Neuronal stem cell (in vitro differentiated cells): ENCODE results near the gene AKAP6.

ENCODE experiments used
- DNase-seq: peaks from one replicate; pipeline ENCODE4 v3.0.0-alpha.2; 2013; ENCODE audit warnings: low spot score
- H2AFZ ChIP-seq: one replicate; pipeline ENCODE4 v1.6.1; 2013; ENCODE audit warnings: mild to moderate bottlenecking, low read length, inconsistent platforms
- H2AK5ac ChIP-seq: 2 replicates; pipeline ENCODE4 v1.6.1; 2013; ENCODE audit warnings: low read depth, mild to moderate bottlenecking, inconsistent platforms, low read length, moderate library complexity, mixed read lengths
- H2BK120ac ChIP-seq: 2 replicates; pipeline ENCODE4 v1.6.1; 2013; ENCODE audit warnings: low read depth, mild to moderate bottlenecking, inconsistent platforms, low read length, moderate library complexity, mixed read lengths
- H2BK12ac ChIP-seq: one replicate; pipeline ENCODE4 v1.6.1; 2013; ENCODE audit warnings: low read length, inconsistent platforms
- H2BK15ac ChIP-seq: 2 replicates; pipeline ENCODE4 v1.6.1; 2013; ENCODE audit warnings: mild to moderate bottlenecking, low read length, inconsistent platforms, mixed read lengths
- H2BK5ac ChIP-seq: one replicate; pipeline ENCODE4 v1.6.1; 2013; ENCODE audit warnings: inconsistent platforms, mild to moderate bottlenecking, low read length, moderate library complexity
- H3K14ac ChIP-seq: one replicate; pipeline ENCODE4 v1.6.1; 2013; ENCODE audit warnings: low read length, inconsistent platforms
- H3K18ac ChIP-seq: 2 replicates; pipeline ENCODE4 v1.6.1; 2013; ENCODE audit warnings: low read length, inconsistent platforms
- H3K23ac ChIP-seq: 2 replicates; pipeline ENCODE4 v1.6.1; 2013; ENCODE audit warnings: low read depth, mild to moderate bottlenecking, mixed read lengths, low read length, inconsistent platforms; ENCODE audit not compliant: poor library complexity
- H3K27ac ChIP-seq: replicated peaks from 3 replicates; pipeline ENCODE4 v1.5.1; 2013; ENCODE audit warnings: low read length, inconsistent platforms
- H3K27me3 ChIP-seq, 3 experiments: 2 replicates each; pipeline ENCODE4 v1.6.1; 2013; ENCODE audit warnings: low read length in 3 of 3, mild to moderate bottlenecking in 2 of 3, inconsistent platforms in 1 of 3, low read depth in 1 of 3, mixed read lengths in 1 of 3, moderate library complexity in 1 of 3; ENCODE audit not compliant: control insufficient read depth in 3 of 3, insufficient read depth in 3 of 3
- H3K36me3 ChIP-seq, 2 donors: replicated peaks in 1 of 2; 2 replicates each; pipeline ENCODE4 v1.6.1; 2013; ENCODE audit warnings: low read length in 2 of 2; ENCODE audit not compliant: control insufficient read depth in 2 of 2, insufficient read depth in 2 of 2
- H3K4ac ChIP-seq: 2 replicates; pipeline ENCODE4 v1.6.1; 2013; ENCODE audit warnings: inconsistent platforms, mild to moderate bottlenecking, low read length, moderate library complexity
- H3K4me1 ChIP-seq, 2 donors: 1 replicate in 1 of 2; 2 replicates in 1 of 2; pipeline ENCODE4 v1.6.1; 2013; ENCODE audit warnings: low read length in 2 of 2, low read depth in 1 of 2; ENCODE audit not compliant: control insufficient read depth in 2 of 2, insufficient read depth in 1 of 2
- H3K4me2 ChIP-seq: one replicate; pipeline ENCODE4 v1.6.1; 2013; ENCODE audit warnings: mild to moderate bottlenecking, low read length, inconsistent platforms; ENCODE audit not compliant: insufficient read depth, poor library complexity, severe bottlenecking
- H3K4me3 ChIP-seq, 2 donors: 2 replicates each; pipeline ENCODE4 v1.5.1; 2013; ENCODE audit warnings: low read length in 2 of 2, mild to moderate bottlenecking in 2 of 2, inconsistent platforms in 1 of 2, moderate library complexity in 1 of 2
- H3K79me1 ChIP-seq: one replicate; pipeline ENCODE4 v1.6.1; 2013; ENCODE audit warnings: low read depth, mild to moderate bottlenecking, inconsistent platforms, low read length, moderate library complexity
- H3K9ac ChIP-seq: one replicate; pipeline ENCODE4 v1.6.1; 2013; ENCODE audit warnings: mild to moderate bottlenecking, low read depth, low read length, inconsistent platforms; ENCODE audit not compliant: poor library complexity
- H3K9me3 ChIP-seq, 2 donors: replicated peaks in 1 of 2; 2 replicates each; pipeline versions ENCODE3 to v1.6.1; 2013; ENCODE audit warnings: low read length in 2 of 2, mild to moderate bottlenecking in 2 of 2, inconsistent platforms in 1 of 2, low read depth in 1 of 2, mixed read lengths in 1 of 2, moderate library complexity in 1 of 2; ENCODE audit not compliant: control insufficient read depth in 2 of 2, insufficient read depth in 1 of 2
- H4K8ac ChIP-seq: one replicate; pipeline ENCODE4 v1.6.1; 2013; ENCODE audit warnings: low read depth, mild to moderate bottlenecking, inconsistent platforms, low read length, moderate library complexity
- H4K91ac ChIP-seq: one replicate; pipeline ENCODE4 v1.6.1; 2013; ENCODE audit warnings: low read length, low read depth, mild to moderate bottlenecking, inconsistent platforms; ENCODE audit not compliant: poor library complexity
- WGBS, 2 donors: extraction: QIAGEN DNeasy Blood & Tissue Kit; methylation state at CpG; one replicate each; pipeline ENCODE4 v1.1.7; 2013; ENCODE audit warnings: missing lambda C conversion rate in 2 of 2, mixed read lengths in 1 of 2; ENCODE audit not compliant: insufficient read length in 2 of 2, insufficient replicate concordance in 1 of 2; ENCODE audit errors: extremely low coverage in 2 of 2; 5-methylcytosine and 5-hydroxymethylcytosine counted together

Gene AKAP6

DNA sequence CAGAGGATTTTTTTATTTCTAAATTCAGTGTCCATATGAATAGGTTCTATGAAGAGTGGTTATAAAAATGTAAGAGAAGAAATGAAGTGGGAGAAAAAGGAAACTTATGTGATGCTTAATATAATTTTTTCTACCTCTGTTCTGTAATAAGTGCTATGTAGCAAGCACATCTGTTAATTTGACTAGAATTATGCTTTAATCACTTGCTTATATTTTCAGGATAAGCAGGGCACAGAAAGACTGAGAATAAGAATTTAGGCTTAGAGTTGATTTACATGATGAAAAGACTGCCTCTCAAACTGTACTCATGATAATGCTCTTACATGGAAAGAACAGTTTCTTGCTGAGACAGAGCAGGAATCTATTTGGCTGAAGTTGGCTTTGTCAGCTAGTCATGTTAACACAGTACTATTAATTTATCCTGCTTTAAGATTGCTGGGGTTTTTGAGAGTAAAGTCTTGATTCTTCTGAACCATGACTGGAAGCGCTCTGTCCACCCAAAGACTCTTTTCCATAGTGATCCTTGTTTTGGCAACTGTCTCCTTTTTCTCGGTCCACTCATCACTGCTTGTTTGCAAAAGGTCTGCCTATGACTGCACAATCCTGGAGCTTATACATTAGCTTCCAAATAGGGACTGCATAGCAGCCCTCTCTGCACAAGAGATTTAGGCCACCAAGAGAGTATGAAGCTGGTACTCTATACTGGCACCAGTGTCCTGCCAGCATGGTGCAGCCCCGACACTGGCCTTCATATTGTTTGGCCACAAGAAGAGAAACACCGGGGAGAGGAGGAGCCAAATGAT is 98.8 kb downstream of the AKAP6 start:
- Histone ChIP-seq H2BK15ac (no peak overlapping the region), H3K36me3 (no peaks in the 10 kb centered on the region), H2AFZ (no peak overlapping the region), H3K27me3 (peaks cover 0 to 5% (median 0%) of the 10 kb centered on the region in 3 experiments), H3K27ac (no peak overlapping the region), H2BK5ac (no peak overlapping the region), H3K23ac (no peak overlapping the region), H4K8ac (no peak overlapping the region), H2BK120ac (no peak overlapping the region), H4K91ac (no peak overlapping the region), H3K14ac (no peak overlapping the region), H3K79me1 (peaks cover 1% of the 10 kb centered on the region), H2BK12ac (no peak overlapping the region), H3K4ac (no peak overlapping the region), H3K4me1 (peaks cover 0 to 11% of the 10 kb centered on the region in 2 donors), H3K4me2 (no peak overlapping the region), H3K9ac (no peak overlapping the region), H3K9me3 (no peaks in the 10 kb centered on the region), H2AK5ac (no peak overlapping the region), H3K18ac (no peak overlapping the region), H3K4me3 (no peak overlapping the region)
- peak; percentile 15 for DNase-seq
- no CpG with 5 or more reads among the region's 4 CpGs for WGBS, 2 donors

DNA sequence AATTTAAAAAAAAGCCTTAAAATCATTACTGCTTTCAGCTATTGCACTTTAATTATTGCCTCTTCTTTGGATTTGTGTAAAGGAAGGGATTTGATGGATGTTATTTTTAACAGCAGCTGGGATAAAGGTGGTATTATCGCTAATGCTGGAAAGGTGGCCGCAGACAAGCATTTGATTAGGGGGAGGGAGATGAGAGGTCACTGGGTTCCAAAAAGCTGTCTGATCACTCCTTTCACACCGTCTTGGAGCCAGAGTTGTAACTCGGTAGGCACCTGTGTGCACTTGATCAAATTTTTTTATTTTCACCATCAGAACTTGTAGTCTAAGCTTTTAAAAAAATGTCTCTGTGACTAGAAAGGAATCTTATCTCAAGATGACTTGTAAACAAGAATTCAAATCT is 99.8 kb downstream of the AKAP6 start:
- Histone ChIP-seq H3K9me3 (no peaks in the 10 kb centered on the region), H3K14ac (no peak overlapping the region), H2AFZ (no peak overlapping the region), H3K27ac (no peak overlapping the region), H3K4me1 (peaks cover 0 to 11% of the 10 kb centered on the region in 2 donors), H3K4ac (no peak overlapping the region), H2BK5ac (no peak overlapping the region), H2BK120ac (no peak overlapping the region), H3K23ac (no peak overlapping the region), H3K79me1 (no peaks in the 10 kb centered on the region), H3K36me3 (no peaks in the 10 kb centered on the region), H3K4me3 (no peak overlapping the region), H2BK12ac (no peak overlapping the region), H3K18ac (no peak overlapping the region), H4K8ac (no peak overlapping the region), H2AK5ac (no peak overlapping the region), H4K91ac (no peak overlapping the region), H3K4me2 (no peak overlapping the region), H2BK15ac (no peak overlapping the region), H3K9ac (no peak overlapping the region), H3K27me3 (peaks cover 0 to 5% (median 0%) of the 10 kb centered on the region in 3 experiments)
- no peak for DNase-seq
- no CpG with 5 or more reads among the region's 4 CpGs for WGBS, 2 donors

DNA sequence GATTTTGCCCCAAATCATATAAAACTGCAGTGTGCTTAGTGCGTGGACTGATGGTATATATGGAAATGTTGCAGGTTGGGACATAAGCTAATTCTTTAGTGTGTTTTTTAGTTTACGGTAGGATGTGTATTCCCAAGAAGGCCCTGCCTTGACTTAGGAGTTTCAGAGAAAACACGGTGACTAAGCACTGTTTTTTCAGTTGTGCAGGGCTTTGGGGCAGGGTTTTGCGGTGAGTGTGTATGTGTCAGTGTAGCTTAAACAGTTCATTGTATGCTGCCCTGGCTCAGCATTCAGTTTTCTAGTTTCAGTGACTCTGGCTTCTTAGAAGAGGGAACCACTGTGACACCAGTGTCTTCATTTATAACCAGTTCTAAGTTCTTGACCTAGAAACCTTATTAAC is 101.2 kb downstream of the AKAP6 start:
- no peaks in the 10 kb centered on the region for H3K79me1 ChIP-seq
- H2BK15ac ChIP-seq: no peak overlapping the region
- H3K23ac ChIP-seq: no peak overlapping the region
- no peak overlapping the region for H3K4me2 ChIP-seq
- H3K9me3 ChIP-seq: no peaks in the 10 kb centered on the region
- H4K8ac ChIP-seq: no peak overlapping the region
- no peak overlapping the region for H3K4ac ChIP-seq
- H3K14ac ChIP-seq: no peak overlapping the region
- no peak overlapping the region for H2AFZ ChIP-seq
- no peak overlapping the region for H3K18ac ChIP-seq
- no peak overlapping the region for H3K27ac ChIP-seq
- no peak overlapping the region for H2BK120ac ChIP-seq
- H3K4me1 ChIP-seq: peaks cover 0 to 11% of the 10 kb centered on the region in 2 donors
- no peak overlapping the region for H4K91ac ChIP-seq
- peaks cover 0 to 5% (median 0%) of the 10 kb centered on the region in 3 experiments for H3K27me3 ChIP-seq
- no peak overlapping the region for H2BK12ac ChIP-seq
- no peak overlapping the region for H2AK5ac ChIP-seq
- H3K9ac ChIP-seq: no peak overlapping the region
- H3K4me3 ChIP-seq: no peak overlapping the region
- no peaks in the 10 kb centered on the region for H3K36me3 ChIP-seq
- DNase-seq: no peak
- no peak overlapping the region for H2BK5ac ChIP-seq
- 100% methylated on average over 1 of the region's 4 CpGs; no CpG with 5 or more reads in 1 of the 2 donors for WGBS, 2 donors

DNA sequence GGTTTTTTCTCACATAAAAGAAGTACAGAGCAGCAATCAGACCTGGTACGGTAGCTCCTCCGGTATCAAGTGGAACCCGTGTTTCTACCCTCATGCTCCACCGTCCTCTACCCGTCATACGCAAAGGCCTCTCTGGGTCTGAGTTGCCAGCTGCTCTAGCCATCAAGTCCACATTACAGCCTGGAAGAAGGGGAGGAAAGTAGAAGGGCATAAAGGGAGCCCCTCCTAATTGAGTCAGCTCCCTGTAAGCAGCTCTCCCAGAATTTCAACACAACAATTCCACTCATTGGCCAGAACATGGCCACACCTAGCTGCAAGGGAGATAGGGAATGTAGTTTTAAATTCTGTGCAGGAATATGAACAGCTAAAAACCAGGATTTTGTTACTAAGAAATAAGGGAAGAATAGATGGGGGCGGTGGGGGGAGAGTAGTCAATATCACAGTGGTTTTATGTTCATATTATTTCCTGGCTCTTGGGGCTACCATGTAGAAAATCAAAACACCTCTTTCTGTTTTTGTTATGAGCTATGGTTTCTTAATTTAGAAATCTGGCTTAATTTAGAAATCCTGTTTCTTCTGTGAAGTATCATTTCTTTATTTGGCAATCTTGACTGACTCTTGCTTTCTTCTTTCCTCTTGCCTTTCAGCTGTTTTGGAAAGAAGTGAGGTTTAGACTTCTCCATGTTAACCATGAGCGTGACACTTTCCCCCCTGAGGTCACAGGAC is 103.9 kb downstream of the AKAP6 start:
- Histone ChIP-seq H3K4me3 (no peak overlapping the region), H3K4me2 (no peak overlapping the region), H3K14ac (no peak overlapping the region), H3K9me3 (no peaks in the 10 kb centered on the region), H2BK5ac (no peak overlapping the region), H3K27ac (no peak overlapping the region), H2BK120ac (no peak overlapping the region), H3K4me1 (peaks cover 0 to 7% of the 10 kb centered on the region in 2 donors), H3K36me3 (no peaks in the 10 kb centered on the region), H3K27me3 (peaks cover 0 to 5% (median 0%) of the 10 kb centered on the region in 3 experiments), H4K91ac (no peak overlapping the region), H3K4ac (no peak overlapping the region), H3K9ac (no peak overlapping the region), H3K23ac (no peak overlapping the region), H4K8ac (no peak overlapping the region), H3K79me1 (no peaks in the 10 kb centered on the region), H2AK5ac (no peak overlapping the region), H3K18ac (peak overlapping the region; percentile 61), H2AFZ (no peak overlapping the region), H2BK12ac (no peak overlapping the region), H2BK15ac (no peak overlapping the region)
- WGBS, 2 donors: no CpG with 5 or more reads among the region's 8 CpGs
- no peak for DNase-seq
